Type B pancreatic cell (in vitro differentiated cells): ENCODE results near the gene MAPKBP1. TPM values are rescaled to one million over a fixed set of nuclear protein-coding genes. Genes with fewer than 3 reads are reported as not detected.

Experiments
- DNase-seq: peaks from one replicate; pipeline ENCODE4 v3.0.0; 2021; ENCODE audit warnings: mixed read lengths; ENCODE audit not compliant: unreplicated experiment; ENCODE audit errors: extremely low spot score
- H3K27ac Mint-ChIP-seq: 2 replicates; pipeline ENCODE4 v1.8.0; 2021; ENCODE audit warnings: mild to moderate bottlenecking, mixed read lengths
- H3K27me3 Mint-ChIP-seq: 2 replicates; pipeline ENCODE4 v1.8.0; 2021; ENCODE audit warnings: mixed read lengths
- H3K36me3 Mint-ChIP-seq: 2 replicates; pipeline ENCODE4 v1.8.0; 2021; ENCODE audit warnings: mixed read lengths
- H3K4me1 Mint-ChIP-seq: one replicate; pipeline ENCODE4 v1.8.0; 2021; ENCODE audit warnings: mixed read lengths; ENCODE audit not compliant: unreplicated experiment
- H3K4me3 Mint-ChIP-seq: 2 replicates; pipeline ENCODE4 v1.8.0; 2021; ENCODE audit warnings: mild to moderate bottlenecking, mixed read lengths
- H3K9me3 Mint-ChIP-seq: 2 replicates; pipeline ENCODE4 v1.8.0; 2021; ENCODE audit warnings: mixed read lengths
- total RNA-seq: library from RNA; stranded (reverse); gene quantifications from 2 replicates; pipeline ENCODE4 v1.2.1, GENCODE V29; 2021; ENCODE audit warnings: low replicate concordance
- TF ChIP-seq, protein P1 (sequence below): fragments of 200-600 bp; sonication (generic); conservative IDR thresholded peaks from 2 replicates; pipeline ENCODE4 v1.5.0; 2021; ENCODE audit warnings: antibody characterized with exemption, mild to moderate bottlenecking

The MAPKBP1 gene
- total RNA-seq, 1 donor from 2014 or later = 34.8 TPM

DNA sequence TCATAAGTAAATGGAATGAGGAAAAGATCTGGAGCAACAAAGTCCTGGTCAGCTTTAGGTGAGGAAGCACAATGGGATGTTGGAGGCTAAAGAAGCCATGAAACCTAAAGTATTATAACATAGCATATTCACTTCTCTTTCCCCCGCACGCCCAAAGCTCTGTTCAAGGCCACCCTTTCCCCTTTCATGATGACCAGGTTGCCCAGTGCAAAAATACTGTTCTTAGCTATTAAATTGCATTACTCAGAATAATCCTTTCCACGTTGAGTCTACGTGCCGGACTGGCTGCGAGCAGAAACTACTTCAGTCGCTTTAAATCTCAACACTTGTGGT, 589 bp upstream of the MAPKBP1 start:
- H3K4me1 Mint-ChIP-seq = peaks cover 40% of the 10 kb centered on the region
- TF ChIP-seq, protein P1, sequence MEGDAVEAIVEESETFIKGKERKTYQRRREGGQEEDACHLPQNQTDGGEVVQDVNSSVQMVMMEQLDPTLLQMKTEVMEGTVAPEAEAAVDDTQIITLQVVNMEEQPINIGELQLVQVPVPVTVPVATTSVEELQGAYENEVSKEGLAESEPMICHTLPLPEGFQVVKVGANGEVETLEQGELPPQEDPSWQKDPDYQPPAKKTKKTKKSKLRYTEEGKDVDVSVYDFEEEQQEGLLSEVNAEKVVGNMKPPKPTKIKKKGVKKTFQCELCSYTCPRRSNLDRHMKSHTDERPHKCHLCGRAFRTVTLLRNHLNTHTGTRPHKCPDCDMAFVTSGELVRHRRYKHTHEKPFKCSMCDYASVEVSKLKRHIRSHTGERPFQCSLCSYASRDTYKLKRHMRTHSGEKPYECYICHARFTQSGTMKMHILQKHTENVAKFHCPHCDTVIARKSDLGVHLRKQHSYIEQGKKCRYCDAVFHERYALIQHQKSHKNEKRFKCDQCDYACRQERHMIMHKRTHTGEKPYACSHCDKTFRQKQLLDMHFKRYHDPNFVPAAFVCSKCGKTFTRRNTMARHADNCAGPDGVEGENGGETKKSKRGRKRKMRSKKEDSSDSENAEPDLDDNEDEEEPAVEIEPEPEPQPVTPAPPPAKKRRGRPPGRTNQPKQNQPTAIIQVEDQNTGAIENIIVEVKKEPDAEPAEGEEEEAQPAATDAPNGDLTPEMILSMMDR = no peak

DNA sequence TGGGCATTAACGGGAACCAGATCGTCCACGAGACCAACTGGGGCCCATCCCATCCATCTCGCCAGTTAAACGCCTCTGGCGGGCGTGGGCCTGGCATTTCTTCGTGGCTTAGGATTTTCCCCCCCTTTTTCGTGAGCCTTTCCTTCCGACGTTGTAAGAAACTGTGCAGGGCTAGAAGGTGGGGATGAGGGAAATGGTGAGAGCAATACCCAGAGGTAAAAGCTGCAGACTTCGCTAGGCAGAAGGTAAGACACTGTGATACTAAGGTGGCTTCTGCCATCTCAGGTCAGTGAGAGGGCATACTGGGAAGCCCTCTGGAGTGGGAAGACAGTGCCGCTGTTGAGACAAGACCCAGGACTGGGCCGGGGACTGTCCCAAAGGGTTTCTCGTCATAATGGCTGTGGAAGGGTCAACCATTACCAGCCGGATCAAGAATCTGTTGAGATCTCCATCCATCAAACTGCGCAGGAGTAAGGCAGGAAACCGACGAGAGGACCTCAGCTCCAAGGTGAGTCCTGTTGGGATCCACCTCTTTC, 666 bp downstream of the MAPKBP1 start:
- TF ChIP-seq, protein P1 = no peak
- Mint-ChIP-seq H3K27me3 (no peaks in the 10 kb centered on the region), H3K27ac (peak overlapping the region; percentile 85), H3K4me3 (peak overlapping the region; percentile 94), H3K4me1 (peaks cover 49% of the 10 kb centered on the region), H3K36me3 (peaks cover 7% of the 10 kb centered on the region), H3K9me3 (no peaks in the 10 kb centered on the region)
- no peak for DNase-seq

More for the DNA sequence above, 589 bp upstream of the MAPKBP1 start:
- H3K36me3 Mint-ChIP-seq = peaks cover 7% of the 10 kb centered on the region
- H3K9me3 Mint-ChIP-seq = no peaks in the 10 kb centered on the region
- peak overlapping the region; percentile 85 for H3K27ac Mint-ChIP-seq
- H3K4me3 Mint-ChIP-seq = peak overlapping the region; percentile 94
- DNase-seq = no peak
- H3K27me3 Mint-ChIP-seq = no peaks in the 10 kb centered on the region

DNA sequence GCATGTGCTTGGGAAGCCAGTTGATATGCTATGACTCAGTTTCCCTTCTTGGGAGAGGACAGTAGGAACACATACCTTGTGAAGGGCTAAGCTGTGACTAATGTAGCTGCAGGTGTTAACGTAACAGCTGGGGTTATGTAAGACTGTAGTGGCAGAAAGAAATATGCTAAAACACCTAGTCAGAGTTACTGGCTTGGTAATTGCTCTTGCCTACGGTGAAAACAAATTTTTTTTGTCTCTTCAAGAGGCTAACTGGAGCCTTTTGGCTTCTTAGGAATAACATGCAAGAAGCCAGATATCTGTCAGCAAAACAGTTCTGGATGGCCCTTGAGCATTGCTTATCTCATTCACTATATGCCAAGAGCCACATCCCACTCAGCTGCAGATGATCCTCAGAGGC, 1.4 kb downstream of the MAPKBP1 start:
- Mint-ChIP-seq H3K9me3 (no peaks in the 10 kb centered on the region), H3K27me3 (no peaks in the 10 kb centered on the region), H3K27ac (peak overlapping the region; percentile 85), H3K4me1 (peaks cover 55% of the 10 kb centered on the region), H3K4me3 (peak overlapping the region; percentile 94), H3K36me3 (peaks cover 4% of the 10 kb centered on the region)
- TF ChIP-seq, protein P1 = no peak
- no peak for DNase-seq

DNA sequence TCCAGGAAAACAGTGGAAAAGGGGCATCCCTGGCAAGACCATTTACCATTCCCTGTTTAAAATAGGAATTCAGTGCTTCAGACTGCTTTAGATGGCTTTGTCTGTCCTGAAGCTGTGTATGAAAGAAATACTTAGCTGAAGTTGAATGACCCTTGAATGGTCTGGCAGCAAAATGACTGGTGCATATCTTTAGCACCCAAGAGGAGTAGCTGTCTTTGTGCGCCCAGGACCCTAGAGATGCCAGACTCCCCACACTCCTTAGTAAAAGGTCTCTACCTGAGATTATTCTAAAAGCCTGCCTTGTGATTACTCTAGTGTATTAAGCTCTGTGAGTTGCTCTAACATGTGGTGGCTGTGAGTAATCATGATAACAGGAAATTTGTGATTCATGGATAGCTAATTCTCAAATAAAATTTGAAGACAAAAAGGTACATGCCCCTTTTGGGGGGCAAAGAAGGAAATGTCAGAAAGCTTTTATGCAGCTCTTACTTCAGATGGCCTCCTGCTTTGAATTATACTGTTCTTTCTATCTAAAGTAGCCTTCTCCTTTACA, 3.2 kb downstream of the MAPKBP1 start:
- no peak for DNase-seq
- Mint-ChIP-seq H3K27me3 (no peaks in the 10 kb centered on the region), H3K27ac (no peak overlapping the region), H3K36me3 (peaks cover 3% of the 10 kb centered on the region), H3K9me3 (no peaks in the 10 kb centered on the region), H3K4me3 (no peak overlapping the region), H3K4me1 (peaks cover 58% of the 10 kb centered on the region)
- TF ChIP-seq, protein P1 = no peak

DNA sequence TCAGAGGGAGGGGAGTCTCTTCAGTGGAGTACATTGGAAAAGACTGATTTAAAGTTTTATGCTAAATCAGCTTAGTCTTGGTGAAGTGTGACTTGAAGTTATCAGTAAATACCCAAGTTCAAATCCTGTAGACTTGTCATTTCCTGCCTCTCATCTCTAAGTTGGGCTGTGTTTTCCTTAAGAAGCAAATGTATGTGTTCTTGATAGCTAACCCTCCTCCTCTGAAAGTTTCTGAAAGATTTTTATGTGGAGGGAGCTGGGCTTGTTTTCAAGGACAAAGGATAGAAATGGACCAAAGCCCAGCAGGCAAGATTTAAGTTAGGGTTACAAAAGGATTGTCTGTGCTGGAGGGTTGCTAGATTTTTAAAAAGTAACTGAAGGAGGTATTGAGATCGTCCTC, 4.2 kb downstream of the MAPKBP1 start:
- DNase-seq = no peak
- Mint-ChIP-seq H3K27ac (no peak overlapping the region), H3K9me3 (no peaks in the 10 kb centered on the region), H3K4me3 (no peak overlapping the region), H3K36me3 (peaks cover 3% of the 10 kb centered on the region), H3K27me3 (no peaks in the 10 kb centered on the region), H3K4me1 (peaks cover 55% of the 10 kb centered on the region)
- TF ChIP-seq, protein P1 = no peak
